ENCODE data around the gene SF1. TPM values are rescaled to one million over a fixed set of nuclear protein-coding genes. Genes with fewer than 3 reads are reported as not detected.

Gene SF1
- polyA plus RNA-seq, 1 experiment = 56.8 TPM

DNA sequence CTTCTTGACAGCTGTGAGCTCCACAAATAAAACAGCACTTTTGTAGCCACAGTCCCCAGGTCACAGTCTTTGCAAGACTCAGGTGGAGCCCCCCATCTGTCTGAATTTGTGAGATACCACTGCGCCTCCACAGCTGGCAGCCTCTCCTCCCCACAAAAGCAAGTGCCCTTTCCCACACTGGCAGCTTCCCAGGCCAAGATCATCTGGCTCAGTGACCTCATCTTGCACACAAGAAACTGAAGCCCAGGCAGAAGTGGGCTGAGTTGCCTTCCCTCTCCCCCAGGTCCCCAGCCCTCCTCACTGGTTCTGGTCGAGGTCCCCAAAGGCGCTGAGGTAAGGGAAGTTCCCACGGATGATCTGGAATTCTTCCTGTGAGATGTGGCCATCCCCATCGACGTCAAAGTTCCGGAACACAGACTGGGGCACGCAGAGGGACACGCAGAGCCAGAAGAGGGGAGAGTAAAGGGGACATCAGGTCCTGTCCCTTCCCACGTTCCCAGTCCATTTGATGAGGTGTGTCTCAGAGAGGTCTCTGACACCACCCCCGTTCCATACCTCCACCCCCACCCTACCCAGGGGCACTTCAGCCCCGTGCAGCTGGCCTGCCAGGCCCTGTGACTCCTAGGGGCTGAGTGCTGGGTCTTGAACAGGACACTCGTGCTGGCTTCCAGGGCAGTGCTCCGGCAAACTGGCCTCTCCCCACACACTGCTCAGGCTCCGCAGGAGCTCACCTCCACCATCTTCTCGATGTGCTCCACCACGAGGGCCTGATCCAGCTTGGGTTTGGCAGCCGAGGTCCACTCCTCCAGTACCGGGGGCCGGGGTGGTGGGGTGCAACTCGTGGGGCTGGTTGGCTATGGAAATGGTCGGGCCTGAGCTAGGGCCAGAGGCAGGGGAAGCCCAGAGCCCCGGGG lies 43.3 kb downstream of the SF1 start:
- CTCF ChIA-PET = interaction anchor here (1.2 kb wide), 1 partner anchor 47 kb away, joined by 3 read pairs; no protein-coding TSS in a partner anchor
- no peaks in the 10 kb centered on the region for H3K9me3 ChIP-seq (ENCODE audit: control insufficient read depth, insufficient read depth, low read length)
- peaks cover 39% of the 10 kb centered on the region for H3K27me3 ChIP-seq (ENCODE audit: control insufficient read depth, insufficient read depth, low read length)
- POLR2A ChIA-PET = no interaction called here
- no peak overlapping the region for H3K27ac ChIP-seq (ENCODE audit: low read depth, low read length)
- no peak for TF ChIP-seq CTCF (IDR thresholded peaks at IDR 0.05; ENCODE audit: low read depth, low read length)
- no peak for DNase-seq (ENCODE audit: low read depth, low spot score)
- H3K4me3 ChIP-seq (ENCODE audit: low read depth, low read length) = no peak overlapping the region

- no peaks in the 10 kb centered on the region; the same call in 1 of the 2 replicates for H3K9me3 ChIP-seq (ENCODE audit: control insufficient read depth, insufficient read depth, low read length)
- POLR2A ChIA-PET = no interaction called here
- no peak overlapping the region for H3K27ac ChIP-seq (ENCODE audit: low read depth, low read length)
- H3K27me3 ChIP-seq (ENCODE audit: control insufficient read depth, insufficient read depth, low read length) = peaks cover 38% of the 10 kb centered on the region
- no peak overlapping the region for H3K4me3 ChIP-seq (ENCODE audit: low read depth, low read length)
- no peak for DNase-seq (ENCODE audit: low read depth, low spot score)
- CTCF ChIA-PET = no interaction called here
- no peak for TF ChIP-seq CTCF (IDR thresholded peaks at IDR 0.05; ENCODE audit: low read depth, low read length)
Observed at GRCh38 chr11:64731601-64732000, 46.7 kb downstream of the SF1 start.

- DNase-seq (ENCODE audit: low read depth, low spot score) = no peak
- ChIA-PET POLR2A (no interaction called here), CTCF (interaction anchor here (1.1 kb wide), 1 partner anchor 12 kb away, joined by 3 read pairs; no protein-coding TSS in a partner anchor)
Observed at GRCh38 chr11:64729851-64730382, 48.4 kb downstream of the SF1 start.

GRCh38 chr11:64728757-64729365 lies 49.5 kb downstream of the SF1 start:
- Histone ChIP-seq H3K27me3 (ENCODE audit: control insufficient read depth, insufficient read depth, low read length) (peaks cover 23% of the 10 kb centered on the region), H3K4me3 (ENCODE audit: low read depth, low read length) (no peak overlapping the region), H3K9me3 (ENCODE audit: control insufficient read depth, insufficient read depth, low read length) (no peaks in the 10 kb centered on the region; the same call in 1 of the 2 replicates), H3K27ac (ENCODE audit: low read depth, low read length) (no peak overlapping the region)
- CTCF ChIA-PET = interaction anchor here (1.0 kb wide), 1 partner anchor 40 kb away, joined by 5 read pairs; no protein-coding TSS in a partner anchor
- POLR2A ChIA-PET = no interaction called here
- TF ChIP-seq CTCF (IDR thresholded peaks at IDR 0.05; ENCODE audit: low read depth, low read length) = no peak
- DNase-seq (ENCODE audit: low read depth, low spot score) = no peak

More at GRCh38 chr11:64729851-64730382, 48.4 kb downstream of the SF1 start:
- Histone ChIP-seq H3K4me3 (ENCODE audit: low read depth, low read length) (no peak overlapping the region), H3K9me3 (ENCODE audit: control insufficient read depth, insufficient read depth, low read length) (no peaks in the 10 kb centered on the region; the same call in 1 of the 2 replicates), H3K27me3 (ENCODE audit: control insufficient read depth, insufficient read depth, low read length) (peaks cover 25% of the 10 kb centered on the region), H3K27ac (ENCODE audit: low read depth, low read length) (no peak overlapping the region)
- no peak for TF ChIP-seq CTCF (IDR thresholded peaks at IDR 0.05; ENCODE audit: low read depth, low read length)
